Epithelial cell of esophagus (primary cell): Measurements from ENCODE around the gene LDLRAD1.
A peak's percentile ranks its signal among the peaks of the same experiment; 100 is the strongest.

Experiments used
- DNase-seq: peaks from one replicate; pipeline ENCODE4 v3.0.0; 2010; ENCODE audit warnings: low read depth
- H3K4me3 ChIP-seq: 2 replicates; pipeline ENCODE4 v1.5.1; 2011; ENCODE audit warnings: mild to moderate bottlenecking, low read length, control low read depth
- TF ChIP-seq, protein P1 (sequence below): IDR thresholded peaks from 2 replicates; pipeline ENCODE4 v1.5.1; 2011; ENCODE audit warnings: low read depth, mild to moderate bottlenecking, low read length, control low read depth, inconsistent platforms; ENCODE audit not compliant: insufficient read depth; ENCODE audit errors: missing control alignments

LDLRAD1 gene

DNA sequence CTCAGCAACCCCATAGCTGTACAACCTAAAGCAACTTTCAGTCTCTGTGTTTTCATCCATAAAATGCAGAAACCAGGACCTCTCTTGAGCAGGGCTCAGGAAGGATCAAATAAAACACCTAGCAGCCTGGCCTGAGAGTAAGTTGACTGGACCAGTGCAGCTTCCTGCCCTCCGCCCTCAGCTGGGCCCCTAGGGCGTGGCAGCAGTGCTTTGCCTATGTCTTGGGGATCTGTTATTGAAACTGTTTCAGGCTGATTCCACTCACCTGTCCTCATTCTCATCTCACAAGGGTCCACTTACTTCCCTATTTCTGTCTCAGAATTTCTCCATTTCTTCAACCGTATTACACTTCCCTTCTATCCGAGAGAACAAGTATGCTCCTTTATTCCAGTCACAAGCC is 54.5 kb downstream of the LDLRAD1 start:
- H3K4me3 ChIP-seq: no peak overlapping the region
- no peak for DNase-seq
- TF ChIP-seq, protein P1, sequence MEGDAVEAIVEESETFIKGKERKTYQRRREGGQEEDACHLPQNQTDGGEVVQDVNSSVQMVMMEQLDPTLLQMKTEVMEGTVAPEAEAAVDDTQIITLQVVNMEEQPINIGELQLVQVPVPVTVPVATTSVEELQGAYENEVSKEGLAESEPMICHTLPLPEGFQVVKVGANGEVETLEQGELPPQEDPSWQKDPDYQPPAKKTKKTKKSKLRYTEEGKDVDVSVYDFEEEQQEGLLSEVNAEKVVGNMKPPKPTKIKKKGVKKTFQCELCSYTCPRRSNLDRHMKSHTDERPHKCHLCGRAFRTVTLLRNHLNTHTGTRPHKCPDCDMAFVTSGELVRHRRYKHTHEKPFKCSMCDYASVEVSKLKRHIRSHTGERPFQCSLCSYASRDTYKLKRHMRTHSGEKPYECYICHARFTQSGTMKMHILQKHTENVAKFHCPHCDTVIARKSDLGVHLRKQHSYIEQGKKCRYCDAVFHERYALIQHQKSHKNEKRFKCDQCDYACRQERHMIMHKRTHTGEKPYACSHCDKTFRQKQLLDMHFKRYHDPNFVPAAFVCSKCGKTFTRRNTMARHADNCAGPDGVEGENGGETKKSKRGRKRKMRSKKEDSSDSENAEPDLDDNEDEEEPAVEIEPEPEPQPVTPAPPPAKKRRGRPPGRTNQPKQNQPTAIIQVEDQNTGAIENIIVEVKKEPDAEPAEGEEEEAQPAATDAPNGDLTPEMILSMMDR: no peak

DNA sequence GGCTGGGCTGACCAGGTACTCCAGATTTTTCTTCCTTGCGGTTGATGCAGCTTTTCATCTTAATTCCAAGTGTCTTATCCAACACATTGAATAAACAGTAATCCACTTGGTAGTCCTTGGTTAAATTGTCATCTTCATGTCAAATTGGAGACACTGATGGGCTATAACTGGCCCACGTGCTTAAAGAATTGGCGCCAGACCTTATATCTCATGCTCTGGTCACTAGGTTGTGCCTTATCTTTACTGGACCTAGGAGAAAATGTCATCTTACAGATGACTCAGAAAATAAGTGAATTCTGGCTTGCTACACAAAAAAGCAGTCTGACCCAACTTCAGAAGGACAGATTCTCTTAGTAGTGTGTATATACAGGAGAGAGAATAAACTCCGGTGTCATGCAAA is 55.6 kb downstream of the LDLRAD1 start:
- H3K4me3 ChIP-seq: no peak overlapping the region
- DNase-seq: no peak
- TF ChIP-seq, protein P1: no peak

GRCh38 chr1:53959664-53960250 is 58.2 kb downstream of the LDLRAD1 start:
- peak; percentile 41 for DNase-seq
- no peak overlapping the region for H3K4me3 ChIP-seq
- TF ChIP-seq, protein P1: peak; percentile 62
